Midbrain (tissue), 1 donor: ENCODE results near the gene LEMD2.

Source experiments
- DNase-seq: peaks from one replicate; lab custom pipeline; 2025; lab: John Stamatoyannopoulos, UW

Gene LEMD2

DNA sequence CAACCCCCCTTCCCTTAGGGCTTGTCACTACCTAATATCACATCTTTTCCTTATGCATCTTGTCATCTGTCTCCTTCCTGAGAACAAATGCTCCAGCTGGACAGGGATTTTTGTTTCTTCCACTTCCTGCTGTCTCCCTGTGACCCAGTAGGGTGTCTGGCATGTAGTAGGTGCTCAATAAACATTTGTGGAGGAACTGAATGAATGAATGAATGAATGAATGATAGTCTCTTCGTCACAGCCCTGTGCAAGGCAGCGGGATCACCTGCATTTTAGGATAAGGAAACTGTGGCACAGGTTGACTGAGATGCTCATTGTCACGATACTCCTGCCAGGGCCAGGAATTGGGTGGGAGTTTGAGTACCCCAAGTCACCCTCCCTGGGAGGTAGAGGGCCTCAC is 14.2 kb downstream of the LEMD2 start:
- no peak for DNase-seq

DNA sequence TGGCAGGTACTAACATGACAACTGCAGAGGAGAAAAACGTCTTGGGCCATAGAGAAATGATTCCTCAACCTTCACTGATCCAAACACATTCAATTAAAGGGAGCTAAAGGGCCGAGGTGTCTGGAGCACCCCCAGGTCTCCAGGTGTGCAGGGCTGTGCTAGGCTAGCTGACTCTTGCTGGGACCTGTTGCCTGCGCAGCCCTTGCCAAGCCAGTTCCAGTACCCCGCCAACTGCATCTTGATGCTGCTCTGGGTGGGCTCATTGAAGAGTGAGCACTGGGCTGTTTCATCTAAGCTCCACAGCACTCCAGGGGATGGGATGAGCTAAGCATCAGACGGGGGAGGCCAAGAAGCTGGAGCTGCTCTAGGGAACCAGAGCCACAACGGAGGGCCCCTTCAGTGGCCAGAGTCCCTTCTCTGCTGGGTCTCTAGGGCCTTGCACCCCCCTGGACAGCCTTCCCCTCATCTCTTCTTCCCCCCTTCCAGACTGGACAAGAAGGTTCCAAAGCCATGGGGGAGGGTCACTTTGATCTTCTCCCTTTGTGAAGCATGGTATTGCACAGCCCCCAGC is 15.9 kb downstream of the LEMD2 start:
- no peak for DNase-seq

- DNase-seq: no peak
Measured at GRCh38 chr6:33772082-33772830, 16.7 kb downstream of the LEMD2 start.

DNA sequence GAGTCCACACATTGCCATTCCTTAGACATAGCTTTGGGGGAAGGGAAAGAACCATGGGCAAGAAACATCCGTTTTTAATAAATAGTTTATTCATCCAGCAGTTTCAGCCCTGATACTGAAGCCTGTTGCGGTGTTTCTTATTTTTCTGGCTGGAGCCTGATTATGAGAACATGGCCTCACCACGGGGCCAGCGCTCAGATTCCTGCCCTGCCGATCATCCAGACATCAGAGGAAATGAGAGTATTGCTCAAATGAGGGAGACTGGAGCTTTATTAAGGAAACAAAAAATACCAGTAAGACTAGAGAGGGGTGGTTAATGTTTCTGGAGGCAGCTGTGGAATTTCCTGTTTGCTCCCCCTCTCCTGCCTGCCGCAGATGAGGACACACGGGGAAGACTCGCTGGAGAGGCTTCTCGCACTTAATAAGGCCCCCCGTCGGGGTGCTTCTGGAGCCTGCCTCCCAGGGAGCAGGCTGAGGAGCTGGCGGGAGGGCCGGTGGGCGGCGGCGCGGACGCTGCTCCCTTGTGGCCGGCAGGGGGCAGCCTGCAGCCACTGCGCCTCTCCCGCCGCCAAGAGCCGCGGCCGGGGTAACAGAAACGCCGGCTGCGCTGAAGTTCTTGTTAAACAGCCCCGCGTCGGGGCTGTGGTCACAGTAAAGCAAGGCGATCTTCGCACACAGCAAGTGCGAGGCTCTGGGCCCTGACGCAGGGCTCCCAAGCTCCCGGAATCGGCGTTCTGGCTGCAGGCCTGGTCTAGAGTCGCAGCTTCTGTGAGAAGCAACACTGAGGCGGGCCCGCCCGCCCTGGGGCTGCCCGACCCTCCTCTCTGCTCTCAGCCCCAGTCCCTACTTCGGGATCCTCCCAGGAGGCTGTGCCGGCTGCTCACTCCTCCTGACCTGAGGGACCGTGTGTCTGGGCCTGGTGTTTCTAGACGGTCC is 17.5 kb downstream of the LEMD2 start:
- peak; percentile 62 for DNase-seq

- DNase-seq: no peak
Measured at GRCh38 chr6:33770833-33771145, 18.1 kb downstream of the LEMD2 start.

GRCh38 chr6:33770124-33770832 is 18.7 kb downstream of the LEMD2 start:
- DNase-seq: no peak

DNA sequence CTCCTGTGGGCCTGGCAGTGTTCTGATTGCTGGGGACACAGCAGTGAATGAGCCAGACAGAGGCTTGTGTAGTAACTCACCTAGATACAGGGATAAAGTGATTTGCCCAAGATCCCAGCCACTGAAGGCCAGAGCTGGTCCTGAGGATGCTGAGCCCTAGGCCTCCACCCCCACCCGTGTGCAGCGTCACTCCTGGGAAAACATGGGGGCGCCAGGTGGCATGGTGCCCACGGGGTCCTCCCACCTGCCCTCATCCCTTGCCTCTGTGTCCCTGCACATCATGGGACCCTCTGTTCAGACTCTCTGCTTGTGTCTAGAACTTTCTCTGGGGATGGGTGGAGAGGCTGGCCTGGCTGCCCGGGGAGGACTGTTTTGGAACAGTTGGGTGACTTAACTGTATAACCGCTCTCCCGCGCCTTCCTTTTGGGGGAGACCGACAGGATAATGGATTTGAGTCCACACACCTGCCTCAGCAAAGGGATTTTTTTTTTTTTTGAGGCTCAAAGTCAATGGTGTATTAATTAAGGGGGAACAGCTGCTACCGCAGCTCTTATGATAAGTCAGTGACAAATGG is 19.6 kb downstream of the LEMD2 start:
- DNase-seq: no peak

- peak; percentile 69 for DNase-seq
Measured at GRCh38 chr6:33768644-33769120, 20.2 kb downstream of the LEMD2 start.

DNA sequence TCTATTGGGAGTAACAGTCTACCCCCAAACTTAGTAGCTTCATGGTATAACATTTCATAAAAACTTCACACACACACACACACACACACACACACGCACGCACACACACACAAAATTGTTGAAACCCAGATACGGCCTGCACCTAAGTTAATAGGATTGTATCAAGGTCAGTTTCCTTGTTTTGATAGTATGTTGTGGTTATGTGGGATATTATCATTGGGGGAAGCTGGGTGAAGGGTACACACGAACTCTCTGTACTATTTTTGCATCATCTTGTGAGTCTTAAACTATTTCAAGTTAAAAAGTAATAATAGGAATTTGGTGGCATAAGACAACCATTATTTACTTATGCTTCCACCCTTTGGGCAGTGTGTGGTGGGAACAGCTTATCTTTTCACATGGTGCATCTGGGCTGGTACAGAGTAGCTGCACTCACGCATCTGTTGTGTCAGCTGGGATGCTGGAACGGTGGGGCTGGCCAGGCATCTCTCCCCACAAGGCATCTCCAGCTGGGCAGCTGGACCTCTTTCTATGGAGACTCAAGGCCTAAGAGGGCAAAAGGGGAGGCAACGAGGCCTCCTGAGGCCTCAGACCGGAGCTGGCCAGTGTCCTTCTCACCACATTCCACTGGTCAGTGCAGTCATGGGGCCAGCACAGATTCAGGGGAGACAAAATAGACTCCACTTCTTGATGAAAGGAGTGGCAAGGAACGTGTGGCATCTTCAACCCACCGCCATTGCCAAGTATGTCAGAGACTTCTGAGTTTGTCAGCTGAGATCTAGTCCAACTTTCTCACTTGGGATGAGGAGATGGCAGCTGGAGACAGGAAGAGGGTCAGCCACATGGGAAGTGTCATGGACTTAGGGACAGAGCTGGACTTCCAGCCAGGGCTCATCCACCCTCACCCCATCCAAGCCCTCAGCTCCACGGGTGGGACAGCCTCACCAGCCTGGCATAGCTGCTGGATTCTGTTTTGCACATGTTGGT is 21.7 kb downstream of the LEMD2 start:
- no peak for DNase-seq

DNA sequence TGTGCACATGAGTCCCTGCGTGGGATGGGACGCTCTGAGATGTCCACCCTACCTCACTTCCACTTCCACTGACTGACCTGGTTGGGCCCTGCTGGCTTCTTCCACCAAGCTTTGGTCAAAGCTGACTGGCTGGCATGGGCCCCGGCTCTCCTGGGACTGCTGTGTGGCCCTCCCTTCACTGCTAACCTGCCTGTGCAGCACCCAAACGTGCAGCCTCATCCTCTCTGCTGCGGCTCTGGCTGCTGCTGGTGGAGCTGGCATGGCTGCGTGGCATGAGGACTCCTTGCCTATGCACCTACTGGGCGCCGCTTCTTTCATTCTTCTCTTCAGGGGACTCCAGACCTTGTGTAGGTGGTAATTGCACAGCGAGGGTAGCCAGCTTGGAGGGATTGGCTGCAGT is 23.6 kb downstream of the LEMD2 start:
- no peak for DNase-seq

DNA sequence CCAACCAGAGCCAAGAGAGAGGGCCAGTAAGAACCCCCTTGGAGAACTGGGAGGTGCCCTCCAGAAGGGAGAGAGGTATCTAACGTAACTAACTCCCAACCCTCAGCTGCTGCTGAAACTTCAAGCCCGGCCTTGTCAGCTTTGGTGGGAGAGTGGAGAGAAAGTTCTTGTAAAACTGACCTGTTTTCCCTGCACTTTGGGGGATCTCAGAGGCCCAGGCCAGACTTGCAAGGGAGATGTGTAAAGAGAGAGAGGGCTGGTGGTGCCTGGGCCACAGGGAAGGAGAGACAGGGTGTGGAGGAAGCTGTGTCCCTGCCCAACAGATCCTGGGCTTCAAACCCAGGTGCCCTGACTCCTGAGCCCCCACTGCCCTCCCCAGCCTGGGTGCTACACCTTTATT is 24.9 kb downstream of the LEMD2 start:
- DNase-seq: no peak

GRCh38 chr6:33763483-33763882 is 25.4 kb downstream of the LEMD2 start:
- no peak for DNase-seq

DNA sequence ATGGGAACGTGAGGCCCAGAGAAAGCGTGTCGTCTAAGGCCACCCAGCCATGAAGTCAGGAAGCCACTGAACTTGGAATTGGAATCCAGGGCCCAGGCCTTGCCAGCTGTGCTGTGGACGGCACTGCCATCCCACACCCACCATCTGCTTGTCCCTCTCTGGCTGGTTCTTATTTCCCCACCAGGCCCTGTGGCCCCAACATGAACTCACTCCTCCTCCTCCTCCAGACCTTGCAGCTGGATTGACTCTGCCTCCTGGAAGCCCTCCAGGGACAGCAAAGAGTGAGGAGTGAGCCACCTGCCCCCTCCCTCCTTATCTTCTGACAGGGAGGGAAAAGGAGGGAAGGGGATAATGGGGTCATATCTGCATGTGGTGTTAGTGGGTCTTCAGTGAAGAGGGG is 26.2 kb downstream of the LEMD2 start:
- DNase-seq: no peak

DNA sequence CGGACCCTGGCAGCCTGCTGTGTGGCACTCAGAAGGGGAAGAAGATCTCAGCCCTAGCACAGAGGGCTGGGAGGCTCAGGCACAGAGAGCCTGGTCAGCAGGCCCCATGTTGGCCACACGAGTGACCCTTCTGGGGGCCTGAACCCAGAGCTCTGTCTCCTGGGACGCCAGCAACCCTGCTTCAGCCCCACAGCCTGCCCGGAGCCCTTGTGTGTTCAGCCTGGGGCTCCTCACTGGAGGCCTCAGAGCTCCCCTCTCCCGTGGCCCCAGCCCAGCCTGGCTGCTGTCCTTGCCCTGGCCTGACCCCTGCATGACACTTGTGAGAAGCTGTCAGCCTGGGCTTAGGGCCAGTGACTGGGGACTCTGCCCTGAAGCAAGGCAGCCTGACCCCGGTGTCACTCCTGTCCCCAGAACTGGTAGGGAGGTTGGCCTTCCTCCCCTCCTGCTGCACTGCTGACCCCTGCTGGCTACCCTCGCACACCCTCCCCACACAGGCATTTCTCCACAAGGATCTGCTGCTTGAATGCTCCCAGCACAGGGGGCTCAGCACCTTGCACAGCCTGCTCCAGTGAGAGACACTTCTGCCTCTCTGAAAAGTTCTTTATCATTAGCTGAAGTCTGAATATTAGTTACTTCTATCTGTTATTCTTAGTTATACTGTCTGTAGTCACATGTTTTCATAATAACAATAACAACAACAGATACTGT is 26.9 kb downstream of the LEMD2 start:
- DNase-seq: peak; percentile 64

GRCh38 chr6:33761581-33761921 is 27.4 kb downstream of the LEMD2 start:
- DNase-seq: no peak

- DNase-seq: no peak
Measured at GRCh38 chr6:33759887-33760629, 28.9 kb downstream of the LEMD2 start.

DNA sequence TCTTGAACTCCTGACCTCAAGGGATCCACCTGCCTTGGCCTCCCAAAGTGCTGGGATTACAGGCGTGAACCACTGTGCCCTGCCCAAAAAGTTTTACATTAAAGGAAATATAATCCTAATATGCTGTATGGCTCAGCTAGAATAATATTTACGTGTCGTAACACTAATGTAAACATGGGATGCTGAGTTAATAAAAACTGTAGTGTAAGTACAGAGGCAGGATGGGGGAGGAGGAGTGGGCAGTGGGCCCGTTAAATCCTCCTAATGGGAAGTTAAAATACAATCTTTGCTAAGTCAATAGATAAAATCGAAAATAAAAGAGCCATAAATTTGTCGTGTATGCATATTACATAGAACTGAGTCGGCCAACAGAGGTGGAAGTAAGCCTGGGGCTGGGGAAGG is 30.1 kb downstream of the LEMD2 start:
- no peak for DNase-seq

- DNase-seq: no peak
Measured at GRCh38 chr6:33757906-33758305, 31.0 kb downstream of the LEMD2 start.

GRCh38 chr6:33757113-33757512 is 31.8 kb downstream of the LEMD2 start:
- DNase-seq: no peak
